Naive thymus-derived CD4-positive, alpha-beta T cell (primary cell): ENCODE measurements around the gene ARMC2. TPM values are rescaled to one million over a fixed set of nuclear protein-coding genes. Genes with fewer than 3 reads are reported as not detected.
A peak's percentile ranks its signal among the peaks of the same experiment; 100 is the strongest.

Source experiments
- ATAC-seq: fragments of 150-1000 bp; cut with Tn5 transposase; 2 replicates; pipeline ENCODE4 v1.10.0; 2021; ENCODE audit warnings: mild to moderate bottlenecking, moderate library complexity
- CTCF ChIA-PET: fragments of 350-600 bp; sonication (Branson Sonifier 250); formaldehyde crosslinking; loops from one replicate; lab custom pipeline; 2021; ENCODE audit warnings: antibody characterized with exemption; lab: Charles Lee
- POLR2A ChIA-PET: fragments of 350-600 bp; sonication (Branson Sonifier 250); formaldehyde crosslinking; loops from one replicate; lab custom pipeline; 2021; ENCODE audit warnings: antibody characterized with exemption, inconsistent platforms; lab: Charles Lee
- DNase-seq, 9 donors: peaks; one replicate each; pipeline versions ENCODE4 v3.0.0 to v3.0.0-alpha.2; 2020 to 2022; ENCODE audit warnings: mixed read lengths in 1 of 9
- H3K27ac ChIP-seq: one replicate; pipeline ENCODE4 v1.7.0; 2013; ENCODE audit warnings: mild to moderate bottlenecking, low read depth, low read length, moderate library complexity
- H3K27me3 ChIP-seq, 2 donors: one replicate each; pipeline ENCODE4 v1.7.0; 2013; ENCODE audit warnings: low read length in 2 of 2, mild to moderate bottlenecking in 2 of 2, moderate library complexity in 2 of 2; ENCODE audit not compliant: control insufficient read depth in 2 of 2, insufficient read depth in 2 of 2
- H3K36me3 ChIP-seq, 3 experiments: 1 replicate in 2 of 3; 2 replicates in 1 of 3; pipeline ENCODE4 v1.7.0; 2013; ENCODE audit warnings: low read length in 3 of 3, mild to moderate bottlenecking in 3 of 3, moderate library complexity in 1 of 3; ENCODE audit not compliant: insufficient read depth in 3 of 3, control insufficient read depth in 2 of 3
- H3K4me1 ChIP-seq, 2 donors: one replicate each; pipeline ENCODE4 v1.7.0; 2013; ENCODE audit warnings: low read length in 2 of 2, mild to moderate bottlenecking in 2 of 2, moderate library complexity in 1 of 2; ENCODE audit not compliant: control insufficient read depth in 2 of 2, insufficient read depth in 2 of 2
- H3K4me3 ChIP-seq: 2 replicates; pipeline ENCODE4 v1.7.0; 2013; ENCODE audit warnings: mild to moderate bottlenecking, low read length
- H3K9me3 ChIP-seq, 3 experiments: 1 replicate in 2 of 3; 2 replicates in 1 of 3; pipeline ENCODE4 v1.7.0; 2013; ENCODE audit warnings: low read length in 3 of 3; ENCODE audit not compliant: control insufficient read depth in 2 of 3
- H3K27ac Mint-ChIP-seq, 9 donors: one replicate each; pipeline ENCODE4 v1.8.0; 2020 to 2022; ENCODE audit warnings: mixed read lengths in 9 of 9, mild to moderate bottlenecking in 8 of 9, moderate library complexity in 5 of 9, inconsistent platforms in 2 of 9
- H3K27me3 Mint-ChIP-seq, 5 donors: one replicate each; pipeline ENCODE4 v1.8.0; 2021 to 2022; ENCODE audit warnings: mixed read lengths in 5 of 5, mild to moderate bottlenecking in 1 of 5
- H3K36me3 Mint-ChIP-seq, 5 donors: one replicate each; pipeline ENCODE4 v1.8.0; 2020 to 2022; ENCODE audit warnings: mixed read lengths in 5 of 5, mild to moderate bottlenecking in 3 of 5, inconsistent platforms in 1 of 5
- H3K4me1 Mint-ChIP-seq, 7 donors: one replicate each; pipeline ENCODE4 v1.8.0; 2020 to 2022; ENCODE audit warnings: mixed read lengths in 7 of 7, mild to moderate bottlenecking in 3 of 7, inconsistent platforms in 1 of 7
- H3K4me3 Mint-ChIP-seq, 10 donors: one replicate each; pipeline ENCODE4 v1.8.0; 2020 to 2022; ENCODE audit warnings: mild to moderate bottlenecking in 10 of 10, mixed read lengths in 10 of 10, moderate library complexity in 6 of 10, inconsistent platforms in 2 of 10
- H3K9me3 Mint-ChIP-seq, 11 donors: one replicate each; pipeline ENCODE4 v1.8.0; 2020 to 2022; ENCODE audit warnings: mixed read lengths in 11 of 11, mild to moderate bottlenecking in 4 of 11, inconsistent platforms in 1 of 11, moderate library complexity in 1 of 11
- intact Hi-C, 2 donors: fragments of 100-400 bp; cut with micrococcal nuclease; formaldehyde crosslinking; loops; one replicate each; pipeline ENCODE4 v1.15.1; 2023
- polyA plus RNA-seq, 2 donors: library from polyadenylated mRNA; unstranded; fragments of 300-500 nt; fragmentation: Illumina TruSeq; gene quantifications; one replicate each; pipeline ENCODE4 v1.2.3, GENCODE V29; 2021
- total RNA-seq, 6 experiments: library from RNA in 5 of 6; stranded (reverse) in 5 of 6; gene quantifications; 1 replicate in 5 of 6; 2 replicates in 1 of 6; pipeline ENCODE4 v1.2.3 and lab custom pipeline; 2021 to 2026

Gene ARMC2
- total and polyA plus RNA-seq, 7 experiments from 2014 or later = 3.6 to 12.7 (median 7.1) TPM

GRCh38 chr6:108868647-108869046, 20.4 kb downstream of the ARMC2 start:
- ChIA-PET POLR2A (no interaction called here), CTCF (no interaction called here)
- Mint-ChIP-seq H3K4me3 (no peak overlapping the region), H3K9me3 (peaks cover 0 to 3% (median 0%) of the 10 kb centered on the region in 11 donors), H3K36me3 (peaks cover 3 to 45% (median 41%) of the 10 kb centered on the region in 5 donors), H3K27me3 (peaks cover 0 to 10% (median 0%) of the 10 kb centered on the region in 5 donors), H3K27ac (no peak overlapping the region), H3K4me1 (peaks cover 12 to 52% (median 23%) of the 10 kb centered on the region in 7 donors)
- Histone ChIP-seq H3K27ac (no peak overlapping the region), H3K36me3 (peaks cover 0 to 8% (median 0%) of the 10 kb centered on the region in 3 experiments), H3K4me3 (no peak overlapping the region), H3K4me1 (peaks cover 0 to 29% of the 10 kb centered on the region in 2 donors), H3K27me3 (no peaks in the 10 kb centered on the region), H3K9me3 (no peaks in the 10 kb centered on the region)
- no peak for DNase-seq
- intact Hi-C loops = no loop called here
- ATAC-seq = no peak

DNA sequence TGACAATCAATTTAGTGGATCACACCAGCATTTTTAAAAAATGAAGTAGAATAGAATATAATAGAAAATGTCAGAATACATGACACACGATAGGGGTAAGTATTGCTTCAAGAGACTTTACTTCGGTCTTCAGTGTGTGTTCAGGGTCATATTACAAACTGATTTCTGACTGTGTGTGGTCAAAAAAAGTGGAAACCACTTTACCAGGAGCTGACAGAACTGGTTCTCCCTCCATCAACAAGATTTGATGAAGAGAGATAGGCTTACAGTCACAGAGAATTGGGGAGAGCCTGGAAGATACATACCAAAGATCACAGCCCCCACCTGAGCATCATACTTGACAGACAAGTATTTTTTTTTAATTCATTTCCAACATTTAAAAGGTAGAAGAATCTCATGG, 21.7 kb downstream of the ARMC2 start:
- ChIA-PET POLR2A (no interaction called here), CTCF (no interaction called here)
- Mint-ChIP-seq H3K4me3 (no peak overlapping the region), H3K36me3 (peaks cover 3 to 40% (median 34%) of the 10 kb centered on the region in 5 donors), H3K4me1 (peaks cover 22 to 60% (median 29%) of the 10 kb centered on the region in 7 donors), H3K27ac (no peak overlapping the region), H3K9me3 (peaks cover 0 to 3% (median 0%) of the 10 kb centered on the region in 11 donors), H3K27me3 (peaks cover 0 to 10% (median 0%) of the 10 kb centered on the region in 5 donors)
- intact Hi-C loops = loop anchor here in 1 of 2 donors (5.0 kb wide), 2 partner anchors 33 to 367 kb away; no protein-coding TSS in a partner anchor
- Histone ChIP-seq H3K4me1 (peaks cover 9 to 39% of the 10 kb centered on the region in 2 donors), H3K27ac (no peak overlapping the region), H3K36me3 (peaks cover 0 to 6% (median 0%) of the 10 kb centered on the region in 3 experiments), H3K9me3 (no peaks in the 10 kb centered on the region), H3K4me3 (no peak overlapping the region), H3K27me3 (no peaks in the 10 kb centered on the region)
- DNase-seq (no peak), ATAC-seq (no peak)

- H3K4me1 ChIP-seq = peaks cover 9 to 43% of the 10 kb centered on the region in 2 donors
- no peak overlapping the region for H3K4me3 ChIP-seq
- Mint-ChIP-seq H3K36me3 (peaks cover 3 to 42% (median 37%) of the 10 kb centered on the region in 5 donors), H3K9me3 (peaks cover 0 to 3% (median 0%) of the 10 kb centered on the region in 11 donors), H3K4me1 (peaks cover 27 to 65% (median 34%) of the 10 kb centered on the region in 7 donors), H3K27me3 (peaks cover 0 to 10% (median 0%) of the 10 kb centered on the region in 5 donors), H3K4me3 (no peak overlapping the region), H3K27ac (peak overlapping the region in 2 of 9 donors; percentile 19 to 62)
- intact Hi-C loops = loop anchor here in 1 of 2 donors (5.0 kb wide), 2 partner anchors 33 to 367 kb away; no protein-coding TSS in a partner anchor
- no peak for ATAC-seq
- no peaks in the 10 kb centered on the region for H3K9me3 ChIP-seq
- no peak overlapping the region for H3K27ac ChIP-seq
- peaks cover 0 to 6% (median 0%) of the 10 kb centered on the region in 3 experiments for H3K36me3 ChIP-seq
- no peaks in the 10 kb centered on the region for H3K27me3 ChIP-seq
- POLR2A ChIA-PET = no interaction called here
- DNase-seq = no peak
- CTCF ChIA-PET = interaction anchor here (0.7 to 1.4 kb wide), 2 partner anchors 7 to 202 kb away, joined by 3 read pairs; no protein-coding TSS in a partner anchor
Observed at GRCh38 chr6:108870357-108870756, 22.1 kb downstream of the ARMC2 start.

GRCh38 chr6:108872141-108872557, 23.9 kb downstream of the ARMC2 start:
- ATAC-seq = peak; percentile 69
- H3K4me1 Mint-ChIP-seq = peaks cover 25 to 53% (median 31%) of the 10 kb centered on the region in 7 donors

DNA sequence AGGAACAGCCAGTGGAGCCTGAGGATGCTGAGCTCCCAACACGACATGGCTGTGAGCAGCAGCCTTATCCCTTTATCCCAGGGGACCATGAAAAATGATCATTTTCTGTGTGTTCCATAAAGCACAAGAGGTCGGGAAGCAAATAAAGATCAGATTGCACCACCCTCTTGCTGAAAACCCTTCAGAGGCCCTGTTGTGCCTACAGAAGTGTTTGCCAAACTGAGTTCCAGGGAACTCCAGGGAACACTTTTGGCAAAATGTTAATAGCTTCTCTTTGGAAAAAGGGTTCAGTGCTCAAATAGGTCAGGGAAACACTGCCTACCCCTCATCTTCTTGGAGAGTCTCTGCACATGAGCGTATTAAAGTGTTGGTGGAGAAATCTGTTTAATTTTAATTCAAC, 24.4 kb downstream of the ARMC2 start:
- ChIA-PET CTCF (no interaction called here), POLR2A (interaction anchor here (0.6 to 0.8 kb wide), 2 partner anchors 24 to 350 kb away, joined by 3 to 4 read pairs; partner anchors contain the start of gene ARMC2)
- no peaks in the 10 kb centered on the region for H3K27me3 ChIP-seq
- Mint-ChIP-seq H3K4me3 (peak overlapping the region in 1 of 10 donors; percentile 27), H3K27me3 (peaks cover 0 to 17% (median 0%) of the 10 kb centered on the region in 5 donors), H3K27ac (peak overlapping the region in 5 of 9 donors; percentile 19 to 85 (median 51)), H3K4me1 (peaks cover 25 to 56% (median 31%) of the 10 kb centered on the region in 7 donors), H3K36me3 (peaks cover 0 to 53% (median 40%) of the 10 kb centered on the region in 5 donors), H3K9me3 (peaks cover 0 to 3% (median 0%) of the 10 kb centered on the region in 11 donors)
- peaks cover 9 to 41% of the 10 kb centered on the region in 2 donors for H3K4me1 ChIP-seq
- peaks cover 0 to 6% (median 0%) of the 10 kb centered on the region in 3 experiments for H3K36me3 ChIP-seq
- no peak overlapping the region for H3K27ac ChIP-seq
- H3K4me3 ChIP-seq = no peak overlapping the region
- intact Hi-C loops = loop anchor here in 1 of 2 donors (5.0 kb wide), 2 partner anchors 35 to 365 kb away; no protein-coding TSS in a partner anchor
- no peak for DNase-seq
- ATAC-seq = no peak
- H3K9me3 ChIP-seq = no peaks in the 10 kb centered on the region

More at GRCh38 chr6:108872141-108872557, 23.9 kb downstream of the ARMC2 start:
- peaks cover 0 to 13% (median 0%) of the 10 kb centered on the region in 5 donors for H3K27me3 Mint-ChIP-seq
- Histone ChIP-seq H3K27me3 (no peaks in the 10 kb centered on the region), H3K4me1 (peaks cover 9 to 41% of the 10 kb centered on the region in 2 donors), H3K9me3 (no peaks in the 10 kb centered on the region), H3K27ac (no peak overlapping the region), H3K36me3 (peaks cover 0 to 6% (median 0%) of the 10 kb centered on the region in 3 experiments), H3K4me3 (no peak overlapping the region)
- ChIA-PET POLR2A (interaction anchor here (0.6 to 0.8 kb wide), 2 partner anchors 24 to 350 kb away, joined by 3 to 4 read pairs; partner anchors contain the start of gene ARMC2), CTCF (interaction anchor here (0.9 kb wide), 1 partner anchor 8 kb away, joined by 3 read pairs; no protein-coding TSS in a partner anchor)
- peaks cover 0 to 50% (median 37%) of the 10 kb centered on the region in 5 donors for H3K36me3 Mint-ChIP-seq
- H3K4me3 Mint-ChIP-seq = peak overlapping the region in 2 of 10 donors; percentile 20 to 51
- no peak for DNase-seq
- intact Hi-C loops = loop anchor here in 1 of 2 donors (5.0 kb wide), 2 partner anchors 35 to 365 kb away; no protein-coding TSS in a partner anchor
- peak overlapping the region in 5 of 9 donors; percentile 19 to 85 (median 51) for H3K27ac Mint-ChIP-seq
- H3K9me3 Mint-ChIP-seq = peaks cover 0 to 3% (median 0%) of the 10 kb centered on the region in 11 donors

GRCh38 chr6:108873251-108873650, 25.0 kb downstream of the ARMC2 start:
- ChIA-PET POLR2A (interaction anchor here (0.6 kb wide), 1 partner anchor 176 kb away, joined by 4 read pairs; no protein-coding TSS in a partner anchor), CTCF (no interaction called here)
- H3K27ac Mint-ChIP-seq = peak overlapping the region in 2 of 9 donors; percentile 66 to 85
- ATAC-seq (no peak), DNase-seq (no peak)
- Histone ChIP-seq H3K36me3 (peaks cover 0 to 6% (median 0%) of the 10 kb centered on the region in 3 experiments), H3K27me3 (no peaks in the 10 kb centered on the region), H3K9me3 (no peaks in the 10 kb centered on the region), H3K4me3 (no peak overlapping the region), H3K4me1 (peaks cover 9 to 41% of the 10 kb centered on the region in 2 donors), H3K27ac (no peak overlapping the region)
- H3K4me1 Mint-ChIP-seq = peaks cover 25 to 62% (median 31%) of the 10 kb centered on the region in 7 donors
- H3K36me3 Mint-ChIP-seq = peaks cover 4 to 59% (median 47%) of the 10 kb centered on the region in 5 donors
- H3K27me3 Mint-ChIP-seq = peaks cover 0 to 20% (median 0%) of the 10 kb centered on the region in 5 donors
- intact Hi-C loops = loop anchor here in 1 of 2 donors (5.0 kb wide), 2 partner anchors 36 to 364 kb away; no protein-coding TSS in a partner anchor
- H3K4me3 Mint-ChIP-seq = no peak overlapping the region
- H3K9me3 Mint-ChIP-seq = peaks cover 0 to 5% (median 0%) of the 10 kb centered on the region in 11 donors
